IPS-NIHi7 (cell line): ENCODE measurements around the gene FCRLB.
A peak's percentile ranks its signal among the peaks of the same experiment; 100 is the strongest.
"Not testable (repeated sequence)": the region's sequence is repeated elsewhere in the genome, so short reads cannot be mapped to it uniquely, and the experiment has no call there.

Experiments used
- DNase-seq: peaks from one replicate; pipeline ENCODE4 v3.0.0; 2012; ENCODE audit warnings: mixed read lengths; ENCODE audit errors: extremely low spot score

The FCRLB gene

GRCh38 chr1:161739865-161740566, 18.7 kb downstream of the FCRLB start:
- DNase-seq = no peak

DNA sequence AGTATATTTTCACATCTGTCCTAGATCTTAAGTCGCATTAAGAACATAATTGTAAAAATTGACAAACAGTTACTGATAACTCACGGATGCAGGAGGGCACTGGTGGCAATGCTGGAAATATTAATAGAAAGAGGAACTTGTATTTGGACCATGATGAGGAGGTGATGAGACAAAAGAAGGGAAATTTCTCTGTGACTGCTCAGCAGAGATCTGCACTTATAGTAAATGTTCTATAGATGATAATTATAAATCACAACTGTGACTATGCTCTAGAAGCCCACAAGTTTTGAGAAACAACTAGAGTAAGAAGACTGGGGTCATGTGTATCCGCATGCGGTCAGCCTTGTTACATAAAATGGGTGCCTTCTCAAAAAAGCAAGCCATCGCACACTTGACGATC, 19.6 kb downstream of the FCRLB start:
- DNase-seq = no peak

GRCh38 chr1:161743231-161743630, 21.9 kb downstream of the FCRLB start:
- no peak for DNase-seq

DNA sequence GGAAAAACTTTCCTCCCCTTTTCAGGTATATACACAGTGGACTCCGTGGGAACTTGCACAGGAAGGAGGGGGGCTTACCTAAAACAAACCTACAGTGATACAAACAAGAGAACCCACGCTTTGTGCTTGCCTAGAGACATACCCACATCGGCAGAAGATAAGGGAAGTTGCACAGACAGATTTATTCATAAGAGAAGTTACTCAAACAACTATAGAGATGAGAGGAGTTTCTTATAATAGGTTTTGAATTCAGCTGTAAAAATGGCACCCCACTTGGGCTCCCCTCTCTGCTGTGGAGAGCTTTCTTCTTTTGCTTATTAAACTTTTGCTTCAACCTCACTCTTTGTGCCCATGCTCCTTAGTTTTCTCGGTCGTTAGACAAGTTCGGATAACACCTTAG, 26.5 kb downstream of the FCRLB start:
- no peak for DNase-seq

DNA sequence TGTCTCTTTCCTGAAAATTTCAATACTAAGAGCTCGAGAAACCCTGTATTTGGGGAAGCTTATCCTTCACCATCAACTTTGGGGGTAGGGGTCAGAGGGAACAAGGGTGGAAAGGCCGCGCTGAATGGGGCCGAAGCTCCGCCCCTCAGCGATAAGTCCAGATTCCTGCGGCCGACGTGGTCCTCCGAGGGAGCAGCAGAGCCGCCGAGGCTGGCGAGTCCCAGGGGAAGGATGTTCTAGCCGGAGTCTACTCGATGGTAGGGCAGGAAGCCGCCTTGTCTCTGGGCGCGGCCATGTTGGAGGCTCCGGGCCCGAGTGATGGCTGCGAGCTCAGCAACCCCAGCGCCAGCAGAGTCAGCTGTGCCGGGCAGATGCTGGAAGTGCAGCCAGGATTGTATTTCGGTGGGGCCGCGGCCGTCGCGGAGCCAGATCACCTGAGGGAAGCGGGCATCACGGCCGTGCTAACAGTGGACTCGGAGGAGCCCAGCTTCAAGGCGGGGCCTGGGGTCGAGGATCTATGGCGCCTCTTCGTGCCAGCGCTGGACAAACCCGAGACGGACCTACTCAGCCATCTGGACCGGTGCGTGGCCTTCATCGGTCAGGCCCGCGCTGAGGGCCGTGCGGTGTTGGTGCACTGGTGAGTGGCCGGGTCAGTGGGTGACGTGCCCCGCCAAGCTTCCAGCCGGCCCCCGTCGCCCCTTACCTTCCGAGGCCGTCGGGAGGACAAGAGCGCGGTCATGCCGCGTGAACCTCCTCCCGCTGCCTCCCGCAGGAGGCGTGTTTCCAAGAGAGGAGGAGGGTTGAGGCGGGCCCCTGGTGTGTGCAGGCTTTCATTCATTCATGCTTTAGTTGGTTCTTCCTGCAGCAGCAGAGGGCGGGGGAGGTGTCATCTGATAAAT, 28.4 kb downstream of the FCRLB start, which contains the start of gene DUSP12:
Gene DUSP12 (plus strand): TSS at position 278 of the 899 bp plus-strand sequence. CDS start 16 bp downstream, at position 294.
- DNase-seq = peak; percentile 94

- DNase-seq = peak; percentile 31
These were observed 42.3 kb downstream of the FCRLB start for GRCh38 chr1:161763522-161764098.

GRCh38 chr1:161766102-161766981, 45.0 kb downstream of the FCRLB start, which contains the start of gene ATF6:
Gene ATF6 (plus strand): TSS chr1:161766320. CDS start chr1:161766361, 41 bp downstream.
- peak; percentile 73 for DNase-seq

DNA sequence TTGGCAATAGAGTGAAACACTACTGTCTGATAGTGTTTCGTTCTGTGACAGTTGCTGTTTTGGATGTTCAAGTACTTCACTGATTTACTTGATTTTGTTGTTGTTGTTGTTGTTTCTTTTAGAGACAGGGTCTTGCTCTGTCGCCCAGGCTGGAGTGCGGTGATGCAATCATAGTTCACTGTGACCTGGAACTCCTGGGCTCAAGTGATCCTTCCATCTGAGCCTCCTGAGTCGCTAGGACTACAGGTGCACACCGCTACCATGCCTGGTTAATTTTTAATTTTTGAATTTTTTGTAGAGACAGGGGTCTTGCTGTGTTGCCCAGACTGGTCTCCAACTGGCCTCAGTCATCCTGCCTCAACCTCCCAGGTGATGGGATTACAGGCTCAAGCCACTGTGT, 47.1 kb downstream of the FCRLB start:
- no peak for DNase-seq

- DNase-seq = no peak
These were observed 47.8 kb downstream of the FCRLB start for GRCh38 chr1:161768986-161769672.

GRCh38 chr1:161769673-161770045, 48.3 kb downstream of the FCRLB start:
- not testable (repeated sequence) for DNase-seq

DNA sequence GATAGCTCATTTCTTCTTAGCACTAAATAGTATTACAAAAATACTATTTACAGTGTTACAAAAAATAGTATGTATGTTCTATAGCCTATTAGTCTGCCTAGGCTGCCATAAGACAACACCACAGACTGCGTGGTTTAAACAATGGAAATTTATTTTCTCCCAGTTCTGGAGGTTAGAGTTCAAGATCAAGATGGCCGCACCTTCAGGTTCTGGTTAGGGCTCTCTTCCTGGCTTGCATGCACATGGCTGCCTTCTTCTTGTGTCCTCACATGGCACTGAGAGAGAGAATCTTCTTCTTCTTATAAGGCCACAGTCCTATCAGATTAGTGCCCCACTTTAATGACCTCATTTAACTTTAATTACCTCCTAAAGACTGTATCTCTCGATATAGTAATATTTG, 48.9 kb downstream of the FCRLB start:
- DNase-seq = no peak

DNA sequence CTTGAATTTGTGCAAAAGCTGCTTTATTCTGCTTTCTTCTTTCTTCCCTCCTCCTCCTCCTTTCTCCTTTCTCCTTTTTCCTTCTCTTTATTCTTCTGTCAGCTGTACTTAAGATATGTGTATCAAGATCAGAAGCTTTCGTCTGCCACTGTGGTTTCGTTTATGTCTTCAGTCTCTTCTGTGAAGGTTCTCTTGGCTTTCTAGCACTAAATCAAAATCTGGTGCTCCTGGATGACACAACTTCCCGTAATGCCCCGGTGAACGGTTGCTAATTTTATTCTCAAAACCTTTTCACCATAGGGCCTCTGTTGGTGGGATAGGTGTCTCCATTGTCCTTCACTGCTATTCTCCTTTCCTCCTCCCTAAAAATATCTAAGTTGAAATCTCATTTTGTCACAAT, 49.8 kb downstream of the FCRLB start:
- DNase-seq = no peak

- DNase-seq = no peak
These were observed 50.6 kb downstream of the FCRLB start for GRCh38 chr1:161771973-161772372.

GRCh38 chr1:161772397-161772796, 51.1 kb downstream of the FCRLB start:
- no peak for DNase-seq

GRCh38 chr1:161773791-161774190, 52.4 kb downstream of the FCRLB start:
- DNase-seq = no peak

DNA sequence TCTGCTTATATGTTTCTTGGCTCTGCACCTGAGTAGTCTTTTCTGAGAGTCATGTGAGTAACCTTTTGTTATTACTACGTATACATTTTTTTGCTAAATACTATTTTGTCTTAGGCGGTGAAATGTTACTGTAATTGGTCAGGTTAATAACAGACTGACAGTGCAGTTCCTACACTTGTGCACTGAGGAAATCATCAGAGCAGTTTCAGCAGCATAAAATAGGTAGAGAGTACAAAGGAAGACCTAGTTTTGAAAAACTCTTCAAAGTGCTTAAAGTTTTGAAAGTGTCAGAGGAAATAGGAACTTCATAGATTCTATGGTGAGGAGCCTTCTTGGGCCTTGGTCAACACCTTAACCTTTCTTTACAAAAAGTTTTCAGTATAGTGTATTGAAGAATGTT, 55.9 kb downstream of the FCRLB start:
- DNase-seq = no peak
